NCI-H510A treated with DMSO at 0.1 percent for 48 hours (cell line): ENCODE results near the gene CRISP2.

Experiments used
- DNase-seq: peaks from one replicate; lab custom pipeline; 2025; lab: John Stamatoyannopoulos, UW

The CRISP2 gene

GRCh38 chr6:49662231-49662891 lies 51.0 kb downstream of the CRISP2 start:
- no peak for DNase-seq

- no peak for DNase-seq
Measured at GRCh38 chr6:49653942-49654341, 59.4 kb downstream of the CRISP2 start.

GRCh38 chr6:49653438-49653837 lies 59.9 kb downstream of the CRISP2 start:
- no peak for DNase-seq

- DNase-seq = no peak
Measured at GRCh38 chr6:49651239-49651638, 62.1 kb downstream of the CRISP2 start.

- DNase-seq = no peak
Measured at GRCh38 chr6:49649988-49650387, 63.4 kb downstream of the CRISP2 start.

GRCh38 chr6:49648036-49648435 lies 65.3 kb downstream of the CRISP2 start:
- no peak for DNase-seq

- DNase-seq = no peak
Measured at GRCh38 chr6:49647476-49647875, 65.9 kb downstream of the CRISP2 start.

GRCh38 chr6:49646942-49647341 lies 66.4 kb downstream of the CRISP2 start:
- no peak for DNase-seq

- no peak for DNase-seq
Measured at GRCh38 chr6:49646130-49646824, 67.1 kb downstream of the CRISP2 start.

- DNase-seq = no peak
Measured at GRCh38 chr6:49645139-49645538, 68.2 kb downstream of the CRISP2 start.
